ENCODE results near the gene NDUFAF2. TPM values are rescaled to one million over a fixed set of nuclear protein-coding genes. Genes with fewer than 3 reads are reported as not detected.
A peak's percentile ranks its signal among the peaks of the same experiment; 100 is the strongest.

Gene NDUFAF2
- total RNA-seq, 1 donor from 2014 or later = 20.0 TPM

DNA sequence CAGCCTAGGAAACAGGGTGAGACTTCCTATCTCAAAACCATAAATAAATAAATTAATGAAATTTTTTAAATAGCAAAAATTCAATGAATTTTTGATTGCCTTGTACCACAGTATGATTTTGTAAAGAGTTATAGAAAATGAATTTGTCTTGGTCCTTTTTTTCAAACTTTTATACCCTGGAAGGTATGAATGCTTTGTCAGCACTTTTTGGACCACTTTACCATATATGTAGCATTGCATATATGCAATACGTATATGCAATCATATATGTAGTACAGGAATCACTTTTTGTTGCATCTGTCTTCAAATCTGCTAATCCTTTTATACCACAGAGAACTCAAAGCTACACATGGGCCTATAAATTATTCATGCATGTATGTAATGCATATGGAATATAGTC lies 226.5 kb downstream of the NDUFAF2 start:
- Histone ChIP-seq H3K27me3 (ENCODE audit: low read depth) (no peaks in the 10 kb centered on the region), H3K9me3 (no peaks in the 10 kb centered on the region), H3K27ac (no peak overlapping the region), H3K4me1 (no peaks in the 10 kb centered on the region), H3K4me3 (no peak overlapping the region), H3K36me3 (no peaks in the 10 kb centered on the region)
- intact Hi-C loops (cut with DNase I) = no loop called here
- DNase-seq (no peak), ATAC-seq (no peak)
- TF ChIP-seq, protein P1, sequence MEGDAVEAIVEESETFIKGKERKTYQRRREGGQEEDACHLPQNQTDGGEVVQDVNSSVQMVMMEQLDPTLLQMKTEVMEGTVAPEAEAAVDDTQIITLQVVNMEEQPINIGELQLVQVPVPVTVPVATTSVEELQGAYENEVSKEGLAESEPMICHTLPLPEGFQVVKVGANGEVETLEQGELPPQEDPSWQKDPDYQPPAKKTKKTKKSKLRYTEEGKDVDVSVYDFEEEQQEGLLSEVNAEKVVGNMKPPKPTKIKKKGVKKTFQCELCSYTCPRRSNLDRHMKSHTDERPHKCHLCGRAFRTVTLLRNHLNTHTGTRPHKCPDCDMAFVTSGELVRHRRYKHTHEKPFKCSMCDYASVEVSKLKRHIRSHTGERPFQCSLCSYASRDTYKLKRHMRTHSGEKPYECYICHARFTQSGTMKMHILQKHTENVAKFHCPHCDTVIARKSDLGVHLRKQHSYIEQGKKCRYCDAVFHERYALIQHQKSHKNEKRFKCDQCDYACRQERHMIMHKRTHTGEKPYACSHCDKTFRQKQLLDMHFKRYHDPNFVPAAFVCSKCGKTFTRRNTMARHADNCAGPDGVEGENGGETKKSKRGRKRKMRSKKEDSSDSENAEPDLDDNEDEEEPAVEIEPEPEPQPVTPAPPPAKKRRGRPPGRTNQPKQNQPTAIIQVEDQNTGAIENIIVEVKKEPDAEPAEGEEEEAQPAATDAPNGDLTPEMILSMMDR (IDR thresholded peaks at IDR 0.05) = no peak

DNA sequence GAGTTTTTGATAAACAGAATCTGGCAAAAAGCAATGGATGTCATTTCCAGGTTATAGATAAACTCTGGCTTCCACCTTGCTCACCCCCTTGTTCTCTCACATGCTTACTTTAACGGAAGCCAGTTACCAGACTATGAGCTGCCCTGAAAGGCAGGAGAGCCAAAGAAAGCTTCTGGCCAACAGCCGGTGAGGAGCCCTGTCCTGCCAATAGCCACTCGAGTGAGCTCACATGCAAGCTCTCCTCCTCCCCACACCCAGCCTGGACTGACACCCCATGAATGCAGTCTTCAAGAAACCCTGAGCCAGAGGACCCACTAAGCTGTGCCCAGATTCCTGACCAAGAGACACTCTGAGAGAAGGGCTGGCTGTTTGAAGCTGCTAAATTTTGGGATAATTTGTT lies 231.6 kb downstream of the NDUFAF2 start:
- TF ChIP-seq, protein P1 (IDR thresholded peaks at IDR 0.05) = no peak
- Histone ChIP-seq H3K4me3 (no peak overlapping the region), H3K9me3 (no peaks in the 10 kb centered on the region), H3K27ac (no peak overlapping the region), H3K36me3 (no peaks in the 10 kb centered on the region), H3K4me1 (peaks cover 5% of the 10 kb centered on the region), H3K27me3 (ENCODE audit: low read depth) (no peaks in the 10 kb centered on the region)
- intact Hi-C loops (cut with DNase I) = no loop called here
- ATAC-seq = no peak
- DNase-seq = no peak

DNA sequence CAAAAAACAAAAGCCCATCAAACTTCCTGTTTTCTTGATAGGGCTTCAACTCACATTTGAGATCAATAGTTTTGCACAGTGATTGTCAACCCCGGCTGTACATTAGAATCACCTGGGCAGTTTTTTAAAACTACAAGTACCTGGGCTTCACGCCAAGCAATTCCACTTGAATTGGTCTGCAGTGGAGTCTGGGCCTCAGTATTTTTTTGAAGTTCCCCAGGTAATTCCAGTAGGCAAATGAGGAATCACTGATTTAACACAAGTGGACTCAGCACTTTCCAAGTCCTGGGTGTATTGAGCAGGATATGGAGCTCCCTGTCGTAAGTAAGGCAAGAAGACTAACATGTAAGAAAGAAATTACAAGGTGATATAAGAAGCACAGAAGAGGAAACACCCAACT lies 232.1 kb downstream of the NDUFAF2 start:
- ATAC-seq = no peak
- H3K27ac ChIP-seq = no peak overlapping the region
- no peaks in the 10 kb centered on the region for H3K9me3 ChIP-seq
- H3K4me3 ChIP-seq = no peak overlapping the region
- H3K27me3 ChIP-seq (ENCODE audit: low read depth) = no peaks in the 10 kb centered on the region
- intact Hi-C loops (cut with DNase I) = no loop called here
- no peaks in the 10 kb centered on the region for H3K36me3 ChIP-seq
- DNase-seq = no peak
- TF ChIP-seq, protein P1 (IDR thresholded peaks at IDR 0.05) = no peak
- peaks cover 5% of the 10 kb centered on the region for H3K4me1 ChIP-seq

DNA sequence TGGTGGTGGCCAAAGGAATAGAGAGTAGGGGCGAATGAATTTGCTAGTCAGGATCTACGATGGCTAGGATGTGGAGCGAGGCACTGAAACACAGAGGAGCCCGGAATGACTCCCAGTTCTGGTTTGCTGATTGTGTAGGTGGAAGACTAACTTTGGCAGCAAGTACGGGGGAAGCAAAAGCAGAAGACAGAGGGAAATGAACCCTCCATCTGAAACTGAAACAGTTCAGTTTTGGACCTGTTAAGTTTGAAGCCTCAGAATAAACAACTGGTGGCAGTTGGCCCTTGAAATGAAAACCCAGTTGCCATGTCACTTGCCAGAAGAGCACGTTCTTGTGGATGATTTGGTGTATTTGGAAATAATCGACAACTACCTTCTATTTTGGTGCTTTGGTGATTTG lies 232.7 kb downstream of the NDUFAF2 start:
- H3K27ac ChIP-seq = no peak overlapping the region
- no peak overlapping the region for H3K4me3 ChIP-seq
- H3K36me3 ChIP-seq = no peaks in the 10 kb centered on the region
- DNase-seq = no peak
- H3K9me3 ChIP-seq = no peaks in the 10 kb centered on the region
- intact Hi-C loops (cut with DNase I) = no loop called here
- peaks cover 5% of the 10 kb centered on the region for H3K4me1 ChIP-seq
- no peak for ATAC-seq
- TF ChIP-seq, protein P1 (IDR thresholded peaks at IDR 0.05) = no peak
- H3K27me3 ChIP-seq (ENCODE audit: low read depth) = no peaks in the 10 kb centered on the region

DNA sequence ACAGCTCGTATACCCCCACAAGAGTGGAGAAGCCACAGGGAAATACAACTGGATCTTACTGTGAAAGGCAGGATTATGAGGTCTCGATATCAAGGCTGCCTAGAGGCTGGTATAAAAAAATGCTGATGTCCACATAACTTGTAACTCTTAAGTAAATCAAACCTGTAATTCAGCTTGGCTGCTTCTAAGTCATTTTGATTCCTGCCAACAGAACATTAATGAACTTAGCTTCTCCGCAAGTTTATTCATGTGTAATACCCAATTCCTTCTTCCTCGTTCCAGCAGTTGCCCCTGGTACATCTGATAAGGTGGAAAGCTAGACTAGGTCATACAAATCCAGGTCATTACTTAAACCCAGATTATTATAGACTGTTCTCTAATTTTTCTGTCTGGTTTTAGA lies 233.7 kb downstream of the NDUFAF2 start:
- Histone ChIP-seq H3K27ac (no peak overlapping the region), H3K9me3 (no peaks in the 10 kb centered on the region), H3K27me3 (ENCODE audit: low read depth) (no peaks in the 10 kb centered on the region), H3K36me3 (no peaks in the 10 kb centered on the region), H3K4me1 (peaks cover 5% of the 10 kb centered on the region), H3K4me3 (no peak overlapping the region)
- DNase-seq = no peak
- ATAC-seq = no peak
- intact Hi-C loops (cut with DNase I) = no loop called here
- TF ChIP-seq, protein P1 (IDR thresholded peaks at IDR 0.05) = no peak

DNA sequence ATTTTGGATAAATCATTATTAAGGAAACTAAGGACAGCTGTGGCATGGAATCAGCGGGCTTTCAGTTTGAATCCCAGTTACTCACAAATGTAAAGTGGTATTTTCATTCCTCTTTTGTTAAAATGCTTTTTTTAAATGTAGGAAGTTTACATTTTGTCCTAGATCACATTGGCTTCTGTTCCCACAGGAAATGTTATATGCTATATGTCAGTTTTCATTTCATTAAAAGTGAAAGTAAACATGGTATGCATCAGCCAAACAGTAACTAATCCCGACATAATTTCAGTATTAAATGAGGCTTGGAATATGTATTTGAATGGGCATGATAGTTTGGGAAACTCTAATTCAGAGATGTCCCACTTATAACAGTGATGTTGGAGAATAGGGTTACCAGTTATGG lies 235.9 kb downstream of the NDUFAF2 start:
- intact Hi-C loops (cut with DNase I) = no loop called here
- Histone ChIP-seq H3K36me3 (no peaks in the 10 kb centered on the region), H3K9me3 (no peaks in the 10 kb centered on the region), H3K27ac (no peak overlapping the region), H3K4me1 (peaks cover 12% of the 10 kb centered on the region), H3K27me3 (ENCODE audit: low read depth) (no peaks in the 10 kb centered on the region), H3K4me3 (peak overlapping the region; percentile 25)
- TF ChIP-seq, protein P1 (IDR thresholded peaks at IDR 0.05) = no peak
- DNase-seq (no peak), ATAC-seq (no peak)
